Astrocyte of the cerebellum (primary cell): ENCODE data around the gene ETF1.

ENCODE experiments used
- DNase-seq: peaks from one replicate; pipeline ENCODE4 v3.0.0-alpha.2; 2011; ENCODE audit warnings: low read depth
- H3K4me3 ChIP-seq: 2 replicates; pipeline ENCODE4 v1.5.1; 2011; ENCODE audit warnings: mild to moderate bottlenecking, low read depth, low read length, moderate library complexity
- in situ Hi-C: cut with HindIII; loops from 2 replicates; pipeline ENCODE4 v1.10.0; 2017; ENCODE audit warnings: low sequenced_read_pairs
- TF ChIP-seq, protein P1 (sequence below): IDR thresholded peaks from 2 replicates; pipeline ENCODE4 v1.5.1; 2012; ENCODE audit warnings: low read length, low read depth, moderate library complexity, mild to moderate bottlenecking; ENCODE audit errors: missing control alignments

Gene ETF1

DNA sequence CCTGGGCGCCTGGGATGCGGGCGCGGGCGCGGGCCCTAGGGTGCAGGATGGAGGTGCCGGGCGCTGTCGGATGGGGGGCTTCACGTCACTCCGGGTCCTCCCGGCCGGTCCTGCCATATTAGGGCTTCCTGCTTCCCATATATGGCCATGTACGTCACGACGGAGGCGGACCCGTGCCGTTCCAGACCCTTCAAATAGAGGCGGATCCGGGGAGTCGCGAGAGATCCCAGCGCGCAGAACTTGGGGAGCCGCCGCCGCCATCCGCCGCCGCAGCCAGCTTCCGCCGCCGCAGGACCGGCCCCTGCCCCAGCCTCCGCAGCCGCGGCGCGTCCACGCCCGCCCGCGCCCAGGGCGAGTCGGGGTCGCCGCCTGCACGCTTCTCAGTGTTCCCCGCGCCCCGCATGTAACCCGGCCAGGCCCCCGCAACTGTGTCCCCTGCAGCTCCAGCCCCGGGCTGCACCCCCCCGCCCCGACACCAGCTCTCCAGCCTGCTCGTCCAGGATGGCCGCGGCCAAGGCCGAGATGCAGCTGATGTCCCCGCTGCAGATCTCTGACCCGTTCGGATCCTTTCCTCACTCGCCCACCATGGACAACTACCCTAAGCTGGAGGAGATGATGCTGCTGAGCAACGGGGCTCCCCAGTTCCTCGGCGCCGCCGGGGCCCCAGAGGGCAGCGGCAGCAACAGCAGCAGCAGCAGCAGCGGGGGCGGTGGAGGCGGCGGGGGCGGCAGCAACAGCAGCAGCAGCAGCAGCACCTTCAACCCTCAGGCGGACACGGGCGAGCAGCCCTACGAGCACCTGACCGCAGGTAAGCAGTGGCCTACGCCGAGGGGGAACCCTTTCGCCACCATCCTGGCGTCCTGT lies 77.5 kb downstream of the ETF1 start, which contains the start of gene EGR1:
EGR1 (plus strand) TSS at position 219 of the 864 bp plus-strand sequence; CDS start at position 502, 283 bp downstream.
- TF ChIP-seq, protein P1, sequence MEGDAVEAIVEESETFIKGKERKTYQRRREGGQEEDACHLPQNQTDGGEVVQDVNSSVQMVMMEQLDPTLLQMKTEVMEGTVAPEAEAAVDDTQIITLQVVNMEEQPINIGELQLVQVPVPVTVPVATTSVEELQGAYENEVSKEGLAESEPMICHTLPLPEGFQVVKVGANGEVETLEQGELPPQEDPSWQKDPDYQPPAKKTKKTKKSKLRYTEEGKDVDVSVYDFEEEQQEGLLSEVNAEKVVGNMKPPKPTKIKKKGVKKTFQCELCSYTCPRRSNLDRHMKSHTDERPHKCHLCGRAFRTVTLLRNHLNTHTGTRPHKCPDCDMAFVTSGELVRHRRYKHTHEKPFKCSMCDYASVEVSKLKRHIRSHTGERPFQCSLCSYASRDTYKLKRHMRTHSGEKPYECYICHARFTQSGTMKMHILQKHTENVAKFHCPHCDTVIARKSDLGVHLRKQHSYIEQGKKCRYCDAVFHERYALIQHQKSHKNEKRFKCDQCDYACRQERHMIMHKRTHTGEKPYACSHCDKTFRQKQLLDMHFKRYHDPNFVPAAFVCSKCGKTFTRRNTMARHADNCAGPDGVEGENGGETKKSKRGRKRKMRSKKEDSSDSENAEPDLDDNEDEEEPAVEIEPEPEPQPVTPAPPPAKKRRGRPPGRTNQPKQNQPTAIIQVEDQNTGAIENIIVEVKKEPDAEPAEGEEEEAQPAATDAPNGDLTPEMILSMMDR, result no peak
- DNase-seq, result peak; percentile 91

DNA sequence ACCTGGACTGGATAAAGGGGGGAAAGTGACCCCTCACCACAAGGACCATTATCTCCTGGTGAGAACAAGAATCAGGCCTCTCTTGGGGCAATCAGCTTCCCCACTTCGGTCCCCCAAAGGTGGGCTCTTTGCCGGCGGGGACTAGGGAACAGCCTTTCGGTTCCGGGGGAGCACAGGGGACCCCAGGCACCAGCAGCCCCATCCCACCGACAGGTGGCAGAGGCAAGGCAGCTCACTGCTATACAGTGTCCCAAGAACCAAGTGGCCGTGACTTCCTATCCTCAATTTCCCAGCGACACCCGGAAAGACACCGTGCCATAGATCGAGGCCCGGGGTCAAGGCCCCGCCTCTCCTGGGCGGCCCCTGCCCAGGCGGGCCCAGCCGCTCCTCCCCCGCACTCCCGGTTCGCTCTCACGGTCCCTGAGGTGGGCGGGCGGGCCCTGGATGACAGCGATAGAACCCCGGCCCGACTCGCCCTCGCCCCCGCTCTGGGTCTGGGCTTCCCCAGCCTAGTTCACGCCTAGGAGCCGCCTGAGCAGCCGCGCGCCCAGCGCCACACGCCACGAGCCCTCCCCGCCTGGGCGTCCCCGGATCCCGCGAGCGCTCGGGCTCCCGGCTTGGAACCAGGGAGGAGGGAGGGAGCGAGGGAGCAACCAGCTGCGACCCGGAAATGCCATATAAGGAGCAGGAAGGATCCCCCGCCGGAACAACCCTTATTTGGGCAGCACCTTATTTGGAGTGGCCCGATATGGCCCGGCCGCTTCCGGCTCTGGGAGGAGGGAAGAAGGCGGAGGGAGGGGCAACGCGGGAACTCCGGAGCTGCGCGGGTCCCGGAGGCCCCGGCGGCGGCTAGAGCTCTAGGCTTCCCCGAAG lies 78.4 kb downstream of the ETF1 start:
- TF ChIP-seq, protein P1, result no peak
- DNase-seq, result peak; percentile 98
- peak overlapping the region; percentile 74 for H3K4me3 ChIP-seq
- in situ Hi-C loops, result no loop called here

More for the DNA sequence above, 77.5 kb downstream of the ETF1 start, which contains the start of gene EGR1:
- in situ Hi-C loops, result no loop called here
- H3K4me3 ChIP-seq, result peak within 1 kb of the TSS; percentile 74

DNA sequence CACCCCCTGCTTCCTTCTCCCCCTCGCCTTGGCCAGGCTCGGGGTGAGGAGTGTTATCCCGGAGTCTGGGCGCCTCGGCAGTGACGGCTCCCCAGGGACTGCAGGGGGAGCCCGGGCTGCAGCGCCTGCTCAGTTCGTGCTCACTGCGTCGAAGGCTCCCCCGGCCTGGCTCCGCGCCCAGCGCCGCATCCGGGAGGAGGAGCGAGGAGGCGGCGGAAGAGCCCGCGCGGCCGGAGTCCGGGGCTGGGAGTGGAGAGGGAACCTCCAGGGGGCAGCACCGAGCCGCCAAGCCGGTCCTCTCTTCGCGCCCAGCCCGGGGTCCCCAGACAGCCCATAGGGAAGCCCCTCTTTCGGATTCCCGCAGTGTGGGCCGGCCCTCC lies 79.0 kb downstream of the ETF1 start:
- in situ Hi-C loops, result no loop called here
- TF ChIP-seq, protein P1, result peak; percentile 80
- H3K4me3 ChIP-seq, result peak overlapping the region; percentile 74
- DNase-seq, result peak; percentile 88

DNA sequence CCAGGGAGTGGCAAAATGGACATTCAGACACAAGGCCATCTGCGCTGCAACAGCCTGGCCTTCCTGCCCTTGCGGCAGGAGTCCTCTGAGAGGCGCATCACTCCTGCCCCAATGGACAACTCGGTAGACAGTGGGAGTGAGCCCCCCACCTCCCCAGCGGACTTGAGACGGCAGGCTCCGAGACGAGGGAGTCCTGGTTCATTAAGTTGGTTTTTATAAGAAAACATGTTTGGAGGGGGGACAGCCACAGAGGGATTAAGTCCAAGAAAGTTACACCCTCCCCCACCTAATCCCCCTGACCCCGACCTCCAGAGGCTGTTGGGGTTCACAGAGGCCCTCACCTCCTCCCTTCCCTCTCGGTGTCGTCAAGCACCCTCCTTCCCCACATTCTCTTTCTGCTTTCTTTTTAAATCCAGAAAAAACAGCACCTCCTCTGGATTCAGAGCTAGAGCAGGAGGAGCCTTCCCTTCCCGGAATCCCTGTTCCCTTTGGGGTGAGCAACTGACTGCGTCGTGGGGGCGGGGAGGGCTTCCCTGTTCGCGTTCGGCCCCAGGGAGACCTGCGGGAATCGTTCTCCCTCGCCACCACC lies 79.5 kb downstream of the ETF1 start:
- in situ Hi-C loops, result no loop called here
- peak; percentile 60 for DNase-seq
- TF ChIP-seq, protein P1, result no peak
- H3K4me3 ChIP-seq, result peak overlapping the region; percentile 74

DNA sequence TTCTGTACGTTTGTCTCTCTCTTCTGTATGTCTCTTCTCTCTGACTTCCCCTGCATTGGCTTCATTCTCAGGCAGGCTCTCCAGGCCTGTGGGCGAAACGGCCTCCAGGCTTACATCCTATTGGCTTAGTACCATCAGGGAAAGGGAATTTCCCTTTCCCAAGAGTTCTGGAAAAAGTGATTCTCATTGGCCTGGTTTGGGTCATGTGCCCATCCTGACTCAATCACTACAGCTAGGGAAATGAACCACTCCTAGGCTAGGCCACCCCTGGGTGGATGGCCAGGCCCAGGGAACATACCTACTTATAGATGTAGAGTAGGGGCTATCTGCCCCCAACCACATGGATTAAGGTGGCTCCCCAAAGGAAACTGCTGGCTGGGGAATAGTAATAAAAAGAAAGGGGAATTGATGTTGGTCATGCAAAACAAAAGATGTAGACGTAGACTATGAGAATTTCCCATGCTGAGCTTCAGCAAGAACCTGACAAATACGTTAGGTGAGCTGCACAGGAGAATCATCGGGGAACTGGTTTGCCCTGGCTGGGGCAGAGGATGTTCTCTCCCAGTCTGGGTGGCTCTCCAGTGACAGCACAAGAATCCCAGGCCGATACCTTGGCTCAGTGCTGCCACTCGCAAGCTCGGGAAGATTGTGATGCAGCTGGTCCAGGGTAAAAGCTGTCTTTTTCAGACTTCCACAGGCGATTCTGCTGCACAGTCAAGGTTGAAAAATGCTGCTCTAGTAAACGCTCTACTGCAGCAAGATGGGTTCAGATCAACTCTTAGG lies 81.5 kb downstream of the ETF1 start:
- TF ChIP-seq, protein P1, result no peak
- H3K4me3 ChIP-seq, result no peak overlapping the region

More for the DNA sequence above, 81.5 kb downstream of the ETF1 start:
- in situ Hi-C loops, result no loop called here
- no peak for DNase-seq
